CD4-positive, alpha-beta T cell treated with Interleukin-15 for 1 hour (primary cell): ENCODE measurements around the gene MOCS1.

Experiments used
- DNase-seq: peaks from one replicate; pipeline ENCODE4 v3.0.0-alpha.2; 2020

The MOCS1 gene

DNA sequence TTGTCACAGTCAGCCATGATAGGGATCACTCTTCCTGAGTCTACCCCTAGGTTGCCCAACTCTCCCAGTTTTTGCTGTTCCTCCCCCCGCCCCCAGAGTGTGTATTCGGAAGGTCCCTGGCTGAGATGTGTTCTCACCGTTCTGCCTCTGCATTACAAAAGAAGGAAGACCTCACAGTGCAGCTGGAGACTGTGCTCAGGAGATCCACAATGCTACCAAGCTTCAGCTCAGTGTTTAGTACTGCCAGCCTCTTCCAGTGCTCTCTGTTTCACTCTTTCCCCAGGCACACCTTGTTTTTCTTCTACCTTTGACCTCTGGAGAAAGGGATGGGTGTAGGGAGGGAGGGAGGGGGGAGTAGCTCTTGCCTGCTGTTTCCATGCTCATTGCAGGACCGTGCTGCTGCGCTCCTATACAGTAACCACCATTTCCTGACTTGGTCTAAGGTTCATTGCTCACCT lies 13.4 kb upstream of the MOCS1 start:
- no peak for DNase-seq

DNA sequence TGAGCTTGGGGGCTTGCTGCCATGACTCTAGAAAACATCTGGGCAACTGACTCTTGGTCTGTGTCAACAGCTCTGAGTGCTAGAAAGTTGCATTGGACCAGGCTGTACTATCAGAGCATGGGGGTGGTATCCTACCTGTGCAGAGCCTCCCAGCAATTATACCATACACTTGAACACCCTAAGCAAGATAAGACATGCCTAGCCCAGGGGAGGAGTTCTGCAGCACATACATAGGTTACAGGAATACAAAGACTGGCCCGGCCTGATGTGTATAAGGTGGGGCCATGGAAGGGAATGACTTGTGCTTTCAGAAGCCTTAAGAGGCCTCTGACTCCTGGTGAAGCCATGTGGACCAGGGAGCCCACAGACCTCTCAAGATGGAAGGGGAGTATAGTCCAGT lies 11.4 kb upstream of the MOCS1 start:
- DNase-seq: no peak

DNA sequence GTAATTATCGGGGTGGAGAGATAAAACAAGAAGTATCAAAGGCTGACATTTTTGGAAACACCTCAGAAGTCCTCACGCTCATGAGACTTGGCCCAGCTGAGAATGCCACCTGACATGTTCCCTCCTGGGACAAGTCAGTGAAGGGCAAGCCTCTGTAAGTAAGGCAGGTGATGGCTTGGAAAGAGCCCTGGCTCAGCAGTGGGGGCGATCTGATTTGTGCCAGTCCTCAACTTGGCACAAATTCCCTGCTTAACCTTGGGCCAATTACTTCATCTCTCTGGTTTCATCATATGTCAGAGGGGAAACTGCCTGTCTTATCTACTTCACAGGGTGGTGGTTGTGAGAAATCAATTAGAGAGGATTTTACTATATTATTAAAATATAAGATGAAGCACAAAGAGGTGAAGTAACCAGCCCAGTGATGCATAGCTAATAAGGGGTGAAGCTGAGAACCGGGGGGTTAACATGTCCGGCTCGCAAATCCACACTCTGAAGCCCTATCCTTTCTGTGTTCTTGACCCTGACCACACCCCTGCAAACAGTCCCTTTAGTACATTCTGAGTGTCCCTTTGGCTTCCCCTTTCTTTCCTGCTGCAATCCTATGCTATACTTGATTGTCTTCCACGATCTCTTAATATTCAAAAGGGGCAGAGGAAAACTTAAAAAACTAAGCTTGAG lies 8.8 kb upstream of the MOCS1 start:
- no peak for DNase-seq

DNA sequence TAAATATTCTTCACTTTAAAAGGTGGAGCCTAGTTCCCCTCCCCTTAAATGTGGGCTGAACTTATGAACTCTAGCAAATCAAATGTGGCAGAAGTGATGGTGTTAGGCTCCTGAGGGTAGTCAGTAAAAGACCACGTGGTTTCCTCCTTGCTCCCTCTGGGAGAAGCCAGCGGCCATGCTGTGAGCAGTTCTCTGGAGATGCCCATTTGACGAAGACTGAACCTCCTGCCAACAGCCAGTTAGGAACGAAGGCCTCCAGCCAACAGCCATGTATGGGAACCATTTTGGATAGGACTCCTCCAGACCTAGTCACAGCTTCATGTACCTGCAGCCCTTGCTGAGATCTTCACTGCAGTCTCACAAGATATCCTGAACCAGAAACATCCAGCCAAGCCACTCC lies 7.6 kb upstream of the MOCS1 start:
- no peak for DNase-seq

DNA sequence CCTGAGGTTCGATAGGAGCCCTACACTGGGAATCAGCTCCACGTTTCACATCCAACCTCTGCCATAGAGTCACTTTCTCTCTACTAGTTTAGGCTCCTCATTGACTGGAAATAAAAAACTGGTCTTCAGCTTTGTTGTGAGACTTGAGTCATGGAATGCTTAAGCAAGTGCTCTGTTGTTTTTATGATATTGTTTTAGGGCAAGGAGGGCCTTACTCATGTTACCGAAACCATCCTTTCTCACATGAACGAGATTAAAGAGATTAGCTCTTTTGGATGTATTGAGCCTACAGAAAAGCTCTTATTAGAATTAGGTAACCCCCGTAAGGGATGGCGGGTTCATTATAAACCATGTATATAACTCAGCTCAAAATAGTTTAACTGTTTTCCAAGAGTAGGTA lies 6.9 kb upstream of the MOCS1 start:
- DNase-seq: no peak

DNA sequence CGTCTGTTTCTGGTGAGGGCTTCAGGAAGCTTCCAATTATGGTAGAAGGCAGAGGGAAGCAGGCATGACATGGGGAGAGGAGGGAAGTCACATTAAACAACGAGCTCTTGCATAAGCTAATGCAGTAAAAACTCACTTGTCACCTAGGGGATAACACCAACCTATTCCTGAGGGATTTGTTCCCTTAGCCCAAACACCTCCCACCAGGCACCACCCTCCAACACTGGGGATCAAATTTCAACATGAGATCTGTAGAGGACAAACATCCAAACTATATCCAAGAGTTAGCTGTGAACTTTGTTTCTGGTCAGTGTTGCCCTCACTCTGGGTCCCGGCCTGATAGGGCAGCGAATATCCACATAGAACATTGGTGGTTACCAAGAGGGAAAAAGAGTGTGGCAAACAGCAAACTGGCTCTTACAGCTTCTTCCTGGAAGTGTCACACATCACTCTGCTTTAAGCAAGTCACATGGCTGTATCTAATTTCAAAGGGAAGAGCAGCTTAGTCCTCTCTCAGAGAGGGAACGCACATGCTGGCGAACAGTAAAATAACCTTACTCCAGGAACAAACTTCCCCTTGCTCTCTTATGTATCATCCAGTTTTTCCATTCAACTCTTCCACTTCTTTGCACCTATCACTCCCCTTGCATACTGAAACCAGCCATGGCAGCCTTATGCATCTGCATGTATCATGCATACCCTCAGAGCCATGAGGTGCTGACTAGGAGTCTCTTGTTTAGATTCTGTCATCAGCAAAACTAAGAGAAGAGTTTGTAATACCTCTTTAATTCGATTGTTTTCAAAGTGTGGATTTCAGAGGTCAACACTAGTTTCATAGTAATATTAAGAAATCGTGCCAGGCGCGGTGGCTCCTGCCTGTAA lies 4.8 kb upstream of the MOCS1 start:
- no peak for DNase-seq

DNA sequence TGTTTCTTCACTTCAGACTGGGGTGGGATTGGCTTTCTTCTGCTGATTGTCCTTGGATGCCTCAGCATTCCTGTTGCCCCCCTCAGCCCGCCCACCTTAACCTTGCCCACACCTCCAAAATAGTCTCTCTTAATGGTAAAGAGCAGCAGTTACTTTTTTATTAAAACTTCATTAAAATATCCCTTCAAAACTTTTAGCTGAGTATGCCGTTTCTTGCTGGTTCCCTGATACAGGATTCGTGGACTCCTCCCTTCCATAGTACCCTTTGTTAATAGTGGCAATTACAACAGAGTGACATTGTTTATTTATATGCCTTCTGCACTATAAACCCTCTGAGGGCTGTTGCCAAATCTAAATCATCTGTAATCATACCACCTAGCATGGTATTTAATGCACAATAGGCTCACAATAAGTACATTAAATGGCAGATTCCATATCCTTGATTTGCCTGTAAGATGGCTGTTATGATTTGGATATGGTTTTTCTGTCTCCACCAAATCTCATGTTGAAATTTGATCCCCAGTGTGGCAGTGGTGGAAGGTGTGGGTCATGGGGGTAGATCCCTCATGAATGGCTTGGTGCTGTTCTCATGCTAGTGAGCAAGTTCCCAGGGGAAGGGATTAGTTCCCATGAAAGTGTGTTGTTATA lies 3.5 kb upstream of the MOCS1 start:
- no peak for DNase-seq

DNA sequence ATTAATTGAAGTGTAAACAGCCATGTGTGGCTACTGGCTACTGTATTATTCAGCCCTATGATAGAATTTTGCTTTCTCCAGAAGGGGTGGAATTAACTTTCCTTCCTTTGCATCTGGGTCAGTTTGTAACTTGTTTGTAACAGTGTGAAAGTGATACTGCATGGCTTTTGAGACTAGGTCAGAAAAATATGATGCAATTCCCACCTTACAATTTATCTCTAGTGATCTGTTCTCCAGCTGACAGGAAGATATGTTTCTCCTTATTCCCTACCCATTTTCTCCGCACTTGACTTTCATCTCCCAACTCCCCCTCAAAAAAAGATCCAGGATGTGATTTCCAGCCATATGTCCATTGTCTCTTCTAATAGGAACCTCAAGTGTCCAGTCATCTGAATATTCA lies 2.6 kb upstream of the MOCS1 start:
- DNase-seq: no peak

DNA sequence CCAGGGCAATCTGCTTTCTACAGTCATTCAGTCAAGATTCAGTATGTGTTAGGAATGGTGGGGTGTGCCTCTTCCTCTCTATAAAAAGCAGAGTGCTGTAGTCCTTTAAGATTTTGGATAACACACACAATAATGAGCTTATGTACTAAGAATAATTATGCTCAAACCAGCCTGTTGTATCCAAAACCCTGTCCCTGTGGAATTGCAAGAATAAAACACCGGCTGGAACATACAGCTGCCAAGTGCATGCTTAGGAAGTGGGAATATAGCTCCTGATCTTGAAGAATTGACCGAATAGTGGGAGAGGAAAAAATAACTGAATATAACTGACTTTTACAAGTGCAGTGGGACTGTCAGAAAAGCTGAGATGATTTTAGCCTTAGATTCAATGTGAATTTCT lies 979 bp upstream of the MOCS1 start:
- DNase-seq: no peak

DNA sequence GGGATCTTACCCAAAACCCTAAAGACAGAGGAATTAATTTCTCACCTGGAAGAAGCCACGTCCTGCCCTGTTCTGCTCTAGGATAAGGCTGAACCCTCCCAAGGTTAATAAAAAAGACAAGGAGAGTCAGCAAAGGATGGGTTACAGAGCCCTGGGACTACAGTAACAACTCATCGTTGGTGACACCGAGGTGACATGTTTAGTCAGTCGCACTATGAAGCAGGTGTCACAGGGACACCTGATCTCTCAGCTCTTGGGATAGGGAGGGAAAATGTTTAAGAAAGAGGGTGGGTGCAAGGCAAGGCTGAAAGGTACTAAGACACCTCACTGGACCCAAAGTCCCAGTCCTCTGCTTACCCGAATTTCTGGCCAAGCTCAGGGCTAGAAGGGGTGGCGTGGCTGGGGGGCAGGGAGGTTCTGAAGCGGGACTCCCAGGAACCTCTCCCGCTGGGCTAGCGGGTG lies 562 bp downstream of the MOCS1 start:
- DNase-seq: no peak

DNA sequence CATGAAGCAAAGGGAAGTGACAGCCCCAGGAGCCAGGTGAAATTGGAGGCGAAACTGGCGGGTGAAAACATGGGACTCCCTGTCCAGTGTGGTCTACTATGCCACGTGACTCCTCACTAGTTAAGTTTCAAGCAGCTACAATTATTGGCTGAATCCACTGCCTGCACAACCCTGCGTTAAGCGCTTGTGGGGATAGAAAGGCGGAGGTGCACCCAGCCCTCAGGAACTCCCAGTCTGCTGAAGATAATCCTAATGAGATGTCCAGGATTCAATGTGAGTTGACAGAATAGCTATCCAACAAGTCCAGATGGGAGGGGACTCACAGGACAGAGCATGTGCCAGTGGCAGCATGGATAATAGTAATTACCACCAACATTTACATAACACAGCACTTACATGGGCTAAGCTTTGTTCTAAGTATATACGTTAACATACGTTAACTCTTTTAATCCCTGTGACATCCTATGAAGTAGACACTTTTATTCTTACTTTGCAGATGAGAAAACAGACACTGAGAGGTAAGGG lies 1.8 kb downstream of the MOCS1 start:
- DNase-seq: no peak

DNA sequence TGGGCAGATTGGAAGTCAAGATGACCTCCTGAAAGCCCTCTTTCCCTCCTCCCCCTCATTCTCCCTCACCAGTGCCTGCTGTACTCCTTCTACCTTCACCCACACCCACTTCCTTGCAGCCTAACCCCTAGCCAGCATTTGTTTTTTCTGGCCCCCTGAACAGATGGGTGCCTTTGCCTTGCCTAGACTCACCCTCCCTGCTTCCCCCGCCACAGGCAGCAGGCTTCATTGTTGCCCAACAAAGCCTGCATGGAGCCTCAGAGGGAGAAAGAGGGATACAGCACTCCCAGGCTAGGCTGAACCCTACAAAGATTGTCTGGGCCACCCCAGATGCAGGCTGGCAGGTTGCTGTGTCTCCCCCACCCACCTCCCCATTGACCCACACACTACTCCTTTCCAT lies 2.7 kb downstream of the MOCS1 start:
- no peak for DNase-seq

DNA sequence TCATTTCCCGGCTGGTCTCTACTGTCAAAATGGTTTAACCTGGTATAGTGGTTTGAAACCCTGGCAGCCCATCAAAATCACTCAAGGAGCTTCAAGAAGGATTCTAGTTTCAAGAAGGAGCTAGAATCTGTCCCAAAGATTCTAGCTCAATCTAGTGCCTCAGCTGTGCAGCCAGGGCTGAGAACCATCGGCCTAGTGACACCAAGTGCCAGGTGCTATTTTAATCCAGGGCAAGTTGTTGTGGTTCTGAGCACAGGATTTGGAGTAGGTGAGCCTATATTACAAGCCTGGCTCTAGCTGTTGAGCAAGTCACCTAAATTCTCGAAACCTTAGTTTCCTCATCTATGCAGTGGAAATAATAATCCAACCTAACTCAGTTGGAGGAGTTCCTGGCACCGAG lies 3.7 kb downstream of the MOCS1 start:
- no peak for DNase-seq

DNA sequence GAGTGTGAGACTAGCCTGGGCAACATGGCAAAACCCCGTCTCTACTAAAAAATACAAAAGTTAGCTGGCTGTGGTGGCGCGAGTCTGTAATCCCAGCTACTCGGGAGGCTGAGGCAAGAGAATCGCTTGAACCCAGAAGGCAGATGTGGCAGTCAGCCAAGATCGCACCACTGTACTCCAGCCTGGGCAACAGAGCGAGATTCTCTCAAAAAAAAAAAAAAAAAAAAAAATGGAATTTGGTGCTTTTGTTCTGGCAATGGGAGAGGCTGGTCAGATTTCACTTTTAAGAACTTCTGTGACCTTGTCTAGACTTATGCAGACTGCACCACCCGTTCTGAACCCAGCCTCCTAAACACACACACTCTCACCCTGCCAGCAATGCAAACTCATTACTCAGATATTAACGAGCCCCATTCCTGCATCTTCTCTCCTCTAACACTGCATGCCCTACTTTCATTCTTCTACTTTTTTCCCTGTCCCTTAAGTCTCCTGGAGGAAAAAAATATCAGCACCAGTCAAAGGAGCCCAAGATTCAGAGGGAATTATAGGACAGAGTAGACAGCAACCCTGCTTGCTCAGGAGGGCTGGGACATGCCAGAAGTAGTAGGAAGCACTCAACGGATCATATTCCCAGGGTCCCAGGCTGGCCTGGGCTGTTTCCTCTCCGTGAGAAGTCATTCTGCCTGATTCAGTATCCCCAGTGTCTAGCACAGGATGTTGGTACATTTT lies 4.4 kb downstream of the MOCS1 start:
- DNase-seq: no peak

DNA sequence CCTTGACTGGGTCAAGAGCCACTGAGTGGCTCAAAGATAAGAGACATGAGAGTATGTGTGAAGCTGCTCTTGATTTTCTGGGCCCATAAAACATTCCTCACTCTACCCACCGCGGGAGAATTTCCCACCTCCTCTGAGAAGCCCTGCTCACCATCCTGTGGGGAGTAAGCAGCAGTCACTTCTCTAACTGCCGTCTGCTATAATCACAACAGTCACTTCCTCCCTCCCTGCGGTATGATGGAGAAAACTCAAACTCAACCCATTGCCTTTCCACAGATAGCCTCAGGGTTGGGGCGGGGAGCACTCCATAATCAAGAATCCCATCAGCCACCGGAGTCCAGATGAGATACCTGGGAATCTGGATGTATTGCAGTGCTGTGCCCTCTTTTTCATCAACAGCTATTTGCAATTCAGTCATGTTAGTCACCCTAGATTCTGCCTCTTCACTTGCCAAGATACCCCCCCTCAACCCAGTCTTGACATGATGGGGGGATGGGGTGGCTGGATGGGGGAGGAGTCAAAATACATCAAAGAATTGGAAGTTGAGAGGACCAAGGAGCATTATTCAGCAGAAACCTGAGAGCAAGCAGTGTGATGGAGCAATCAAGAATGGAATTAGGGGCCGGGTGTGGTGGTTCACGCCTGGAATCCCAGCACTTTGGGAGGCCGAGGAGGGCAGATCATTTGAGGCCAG lies 5.1 kb downstream of the MOCS1 start:
- no peak for DNase-seq

DNA sequence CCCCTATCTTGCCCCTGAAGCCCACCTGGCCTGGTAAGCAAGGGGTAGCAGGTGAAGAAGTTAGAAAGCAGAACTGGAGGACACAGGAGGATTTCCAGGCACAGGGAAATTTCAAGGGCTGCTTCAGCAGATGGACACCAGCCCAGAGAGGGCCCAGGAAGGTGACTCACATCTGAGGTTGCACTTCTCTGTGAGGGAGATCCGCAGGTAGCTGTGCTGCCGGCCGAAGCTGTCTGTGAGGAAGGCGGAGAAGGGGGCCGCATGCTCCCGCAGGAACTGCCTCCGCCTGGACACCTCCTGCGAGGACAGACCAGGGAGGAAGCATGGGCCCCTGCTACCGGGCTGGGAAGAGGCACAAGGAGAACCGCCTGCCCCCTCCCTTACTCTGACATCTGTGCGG lies 7.1 kb downstream of the MOCS1 start:
- no peak for DNase-seq

DNA sequence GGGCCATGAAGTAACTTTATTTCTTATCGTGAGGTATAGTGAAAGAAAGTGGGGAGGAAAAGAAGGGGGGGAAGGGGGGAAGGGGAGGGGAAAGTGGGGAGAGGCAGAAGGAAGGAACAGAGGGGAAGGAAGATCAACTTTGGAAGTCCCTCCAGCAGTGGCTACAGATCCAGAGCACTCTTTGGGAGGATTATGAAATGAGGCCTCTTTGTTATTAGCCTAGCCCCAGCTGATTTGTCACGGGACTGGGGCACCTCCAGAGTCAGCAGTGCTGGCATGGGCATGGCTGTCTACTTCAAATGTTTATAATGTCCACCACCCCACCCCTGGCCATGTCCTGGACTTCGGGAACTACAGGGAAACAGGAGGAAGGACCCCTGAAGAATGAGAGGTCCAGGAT lies 7.6 kb downstream of the MOCS1 start:
- DNase-seq: no peak

DNA sequence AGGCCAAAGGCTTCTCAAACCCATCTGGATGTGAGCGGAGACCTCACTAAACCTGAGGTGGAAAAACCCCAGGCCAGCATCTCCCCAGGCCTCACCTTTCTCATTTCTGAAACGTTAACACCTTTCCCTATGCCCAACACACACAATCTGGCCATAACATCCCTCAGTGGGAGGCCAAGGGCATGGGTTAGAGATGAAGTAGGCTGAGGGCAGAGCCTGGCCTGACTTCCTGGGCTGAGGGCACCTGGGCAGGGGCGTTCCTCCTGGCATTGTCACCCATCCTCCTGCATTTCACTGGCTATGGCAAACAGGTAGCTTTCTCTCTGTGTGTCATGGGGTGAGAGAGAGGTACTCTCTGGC lies 8.4 kb downstream of the MOCS1 start:
- no peak for DNase-seq

DNA sequence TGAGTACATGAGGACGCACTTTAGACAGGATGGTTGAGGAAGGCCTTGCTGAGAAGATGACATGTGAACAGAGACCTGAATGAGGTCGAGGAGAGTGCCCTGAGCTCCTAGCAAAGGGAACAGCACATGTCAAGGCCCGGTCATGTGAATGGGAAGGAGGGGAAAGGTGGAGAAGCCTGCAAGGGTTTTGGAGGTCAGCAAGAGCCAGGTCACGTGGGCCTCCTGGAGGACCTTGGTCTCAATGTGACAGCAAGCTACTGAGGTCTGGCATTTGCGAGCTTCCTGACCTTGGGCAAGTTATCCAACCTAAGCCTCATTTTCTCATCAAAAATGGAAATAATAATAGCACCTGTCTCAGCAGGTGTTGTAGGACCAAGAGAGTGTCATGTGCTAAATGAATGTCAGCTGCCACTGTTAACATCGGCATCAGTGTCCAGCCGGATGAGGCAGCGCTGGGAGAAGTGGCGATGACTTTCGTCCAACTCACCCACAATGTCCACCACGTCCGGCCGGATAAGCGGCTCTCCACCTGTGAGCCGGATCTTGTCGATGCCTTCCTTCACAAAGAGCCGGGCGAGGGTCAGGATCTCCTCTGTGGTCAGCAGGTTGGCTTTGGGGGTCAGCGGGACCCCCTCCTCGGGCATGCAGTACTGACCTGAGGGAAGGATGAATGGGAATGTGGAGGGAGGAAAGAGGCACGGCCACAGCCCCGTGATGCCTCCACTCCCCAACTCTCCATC lies 8.9 kb downstream of the MOCS1 start:
- no peak for DNase-seq

DNA sequence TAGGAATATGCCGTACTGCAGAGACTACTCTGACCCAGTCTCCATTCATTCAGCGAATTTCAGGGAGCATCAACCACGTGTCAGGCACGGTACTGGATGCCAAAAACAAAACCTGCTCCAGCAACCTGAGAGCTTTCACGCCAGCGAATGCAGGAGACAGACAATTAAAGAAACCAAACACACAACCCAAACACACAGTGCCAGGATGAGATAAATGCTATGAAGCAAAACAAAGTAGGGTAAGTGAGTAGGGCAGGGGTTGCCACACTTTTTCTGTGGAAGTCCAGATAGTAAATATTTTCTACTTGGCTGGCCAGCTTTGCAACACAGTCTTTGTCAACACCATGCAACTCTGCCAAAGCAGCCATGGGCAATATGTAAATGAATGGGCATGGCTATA lies 10.0 kb downstream of the MOCS1 start:
- DNase-seq: no peak

DNA sequence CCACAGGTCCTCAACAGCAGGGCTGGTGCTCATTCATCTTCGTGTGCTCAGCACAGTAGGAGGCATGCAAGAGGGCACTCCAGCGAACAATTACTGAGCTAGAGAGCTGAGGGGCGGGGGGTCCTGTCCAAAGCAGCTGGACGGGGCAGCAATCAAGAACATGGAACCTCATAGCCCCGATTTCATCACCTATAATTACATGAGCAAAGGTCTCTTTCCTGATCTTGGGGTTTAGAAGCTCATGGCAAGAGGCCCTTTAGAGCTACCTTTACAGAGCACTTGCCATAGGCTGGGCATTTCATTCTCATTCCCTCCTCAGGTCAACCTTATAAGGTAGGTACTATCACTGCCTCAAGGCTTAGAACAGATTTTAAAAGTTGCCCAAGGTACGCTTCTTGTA lies 10.4 kb downstream of the MOCS1 start:
- no peak for DNase-seq

DNA sequence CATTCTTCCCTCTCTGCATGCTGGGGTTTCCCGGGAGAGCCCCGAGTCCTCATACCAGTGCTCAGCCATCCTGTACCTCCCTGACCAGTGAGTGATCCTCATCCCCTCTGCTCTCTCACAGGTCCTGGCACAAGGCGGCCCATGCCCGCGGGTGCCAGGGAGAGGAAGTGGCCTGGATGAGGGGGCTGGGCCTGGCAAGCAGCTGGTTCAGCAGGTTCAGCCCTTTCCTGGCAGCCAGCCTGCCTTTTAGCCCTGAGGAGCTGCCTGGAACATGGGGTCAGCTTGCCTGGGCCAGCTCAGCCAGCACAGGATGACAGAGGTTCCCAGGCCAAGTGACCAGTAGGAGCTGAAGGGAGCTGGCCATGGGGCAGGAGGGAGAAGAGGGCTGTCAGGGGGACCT lies 10.9 kb downstream of the MOCS1 start:
- DNase-seq: no peak
